SU-DHL-6 (cell line): Measurements from ENCODE around the gene SERPINA12.

Source experiments
- CTCF ChIP-seq: fragments of 200-600 bp; sonication (generic); IDR thresholded peaks from one replicate; pipeline ENCODE4 v1.5.1; 2017; ENCODE audit warnings: antibody characterized with exemption, mild to moderate bottlenecking, low read length, moderate library complexity; ENCODE audit not compliant: insufficient read depth, poor library complexity, severe bottlenecking
- EZH2phosphoT487 ChIP-seq: fragments of 200-600 bp; sonication (generic), shearing (Covaris generic); conservative IDR thresholded peaks from 2 replicates; pipeline ENCODE4 v1.6.1; 2018; ENCODE audit warnings: mild to moderate bottlenecking, antibody characterized with exemption, low read length, moderate library complexity, mixed read lengths

- no peak for TF ChIP-seq CTCF
- no peak for TF ChIP-seq EZH2phosphoT487
Observed at GRCh38 chr14:94557327-94557726, 48.1 kb upstream of the SERPINA12 start.
